HG02610 (cell line): ENCODE measurements around the gene TBCD.

Source experiments
- ATAC-seq: cut with Tn5 transposase; IDR thresholded peaks from one replicate; pipeline ENCODE4 v1.9.1; 2021; ENCODE audit warnings: mild to moderate bottlenecking, moderate library complexity; ENCODE audit not compliant: unreplicated experiment

TBCD gene

DNA sequence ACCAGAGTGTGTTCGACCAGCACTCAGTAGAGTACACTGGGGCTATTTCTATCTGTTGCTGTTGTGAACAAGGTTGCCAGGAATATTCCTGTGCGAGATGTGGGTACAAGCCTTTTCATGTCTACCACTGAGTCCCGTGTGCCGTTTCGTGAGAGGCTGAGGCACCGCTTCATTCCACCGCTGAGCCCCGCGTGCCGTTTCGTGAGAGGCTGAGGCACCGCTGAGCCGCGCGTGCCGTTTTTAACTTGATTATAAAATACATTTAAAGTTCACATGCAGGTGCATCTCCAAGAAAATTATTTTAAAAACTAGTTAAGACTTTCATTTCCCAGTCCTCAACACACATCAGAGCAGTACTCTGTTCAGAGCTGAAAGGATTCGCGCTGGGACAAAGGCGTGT is 166.6 kb downstream of the TBCD start:
- no peak for ATAC-seq

DNA sequence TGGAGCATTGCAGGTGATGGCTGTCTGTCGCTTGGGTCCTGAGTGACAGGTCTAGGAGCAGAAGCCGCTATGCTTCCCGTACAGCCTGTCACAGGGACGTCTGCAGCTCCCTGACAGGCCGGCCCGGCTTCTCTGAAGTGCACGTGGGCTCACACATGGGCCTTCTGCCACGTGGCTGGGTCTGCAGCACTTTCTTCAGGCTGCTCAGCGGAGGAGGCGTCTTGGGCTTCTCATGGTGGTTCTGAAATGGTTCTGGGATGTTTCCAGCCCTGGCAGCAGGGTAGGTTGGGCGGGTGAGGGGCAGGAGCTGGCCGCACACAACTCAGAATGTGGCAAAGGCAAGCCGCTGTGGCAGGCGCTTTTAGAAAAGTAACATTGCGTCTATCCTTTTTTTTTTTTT is 168.3 kb downstream of the TBCD start:
- ATAC-seq: no peak

DNA sequence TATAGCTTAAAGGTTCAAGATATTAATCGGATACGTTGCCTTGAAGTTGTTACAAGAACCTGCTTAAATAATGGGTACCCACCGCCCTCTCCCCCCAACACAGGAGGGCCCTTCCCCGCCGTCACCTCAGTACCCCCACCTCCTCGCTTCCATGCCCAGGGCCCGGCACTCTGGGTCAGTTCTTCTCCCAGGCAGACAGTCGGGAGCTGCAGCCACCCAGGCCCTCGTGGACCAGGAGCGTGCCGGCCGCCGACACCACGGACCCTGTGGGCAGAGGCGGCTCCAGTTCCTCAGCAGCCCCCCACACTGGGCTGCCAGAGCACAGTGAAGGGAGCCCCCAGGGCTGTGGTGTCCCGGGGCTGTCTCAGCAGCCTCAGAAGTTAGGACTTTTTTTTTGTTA is 168.8 kb downstream of the TBCD start:
- no peak for ATAC-seq

DNA sequence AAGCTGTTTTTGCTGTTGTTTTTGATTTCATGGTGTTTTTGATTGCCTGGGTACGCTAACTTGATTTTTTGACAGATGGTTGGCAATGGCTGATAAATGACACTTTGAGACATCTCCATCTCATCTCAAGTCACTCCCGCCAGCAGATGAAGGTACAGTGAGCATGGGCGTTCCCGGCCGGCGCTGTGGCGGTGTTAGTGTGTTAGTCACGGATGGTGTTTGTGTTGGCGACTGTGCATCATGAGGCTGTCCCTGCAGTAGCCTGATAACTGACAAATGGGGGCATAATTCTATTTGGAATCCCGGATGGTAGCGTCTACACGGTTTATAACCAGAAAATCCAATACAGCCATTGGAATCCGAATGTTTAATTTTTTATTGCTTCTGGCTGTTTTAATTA is 169.6 kb downstream of the TBCD start:
- ATAC-seq: no peak

DNA sequence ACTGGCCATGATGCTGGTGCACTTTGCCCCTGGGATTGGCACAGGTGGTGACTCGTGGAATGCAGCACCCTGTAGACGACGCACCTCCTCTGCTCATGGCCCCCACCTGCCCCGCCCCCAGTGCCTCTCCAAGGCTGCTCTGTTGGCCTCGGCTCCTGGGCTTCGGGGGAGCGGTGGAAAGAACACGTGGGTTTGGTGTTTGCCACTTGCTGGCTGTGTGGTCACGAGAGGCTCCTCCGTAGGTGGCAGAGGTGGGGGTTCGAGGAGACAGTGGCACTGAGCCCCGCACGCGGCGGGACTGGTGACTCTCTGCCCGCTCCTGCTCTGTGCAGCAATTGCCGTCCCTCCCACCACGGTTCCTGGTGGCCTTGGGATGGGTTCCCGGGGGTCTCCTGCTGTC is 170.8 kb downstream of the TBCD start:
- ATAC-seq: no peak

DNA sequence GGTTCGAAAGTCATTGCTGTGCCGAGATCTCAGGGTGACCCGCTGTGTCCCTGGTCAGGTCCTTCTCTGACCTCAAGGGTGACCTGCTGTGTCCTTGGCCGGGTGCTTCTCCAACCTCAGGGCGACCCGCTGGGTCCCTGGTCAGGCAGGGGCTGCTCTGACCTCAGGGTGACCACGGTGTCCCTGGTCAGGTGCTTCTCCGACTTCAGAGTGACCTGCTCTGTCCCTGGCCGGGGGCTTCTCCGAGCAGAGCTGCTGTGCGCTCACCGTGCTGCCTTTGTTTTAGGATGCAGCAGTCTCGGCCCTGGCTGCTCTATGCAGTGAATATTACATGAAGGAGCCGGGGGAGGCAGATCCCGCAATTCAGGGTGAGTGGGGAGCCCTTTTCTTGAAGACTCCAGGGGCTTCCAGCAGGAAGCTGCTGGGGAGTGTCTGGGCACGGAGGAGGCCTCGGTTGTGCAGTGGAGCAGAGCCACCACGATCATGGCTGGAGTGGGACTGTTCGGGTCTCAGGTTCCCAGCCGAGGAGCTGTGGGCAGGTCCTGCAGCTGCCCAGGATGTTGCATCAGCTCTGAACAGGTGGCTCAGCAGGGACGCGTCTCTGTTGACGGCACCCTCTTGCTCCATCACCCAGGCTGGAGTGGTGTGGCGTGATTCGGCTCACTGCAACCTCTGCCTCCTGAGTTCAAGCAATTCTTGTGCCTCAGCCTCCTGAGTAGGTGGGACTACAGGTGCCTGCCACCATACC is 171.7 kb downstream of the TBCD start:
- no peak for ATAC-seq

DNA sequence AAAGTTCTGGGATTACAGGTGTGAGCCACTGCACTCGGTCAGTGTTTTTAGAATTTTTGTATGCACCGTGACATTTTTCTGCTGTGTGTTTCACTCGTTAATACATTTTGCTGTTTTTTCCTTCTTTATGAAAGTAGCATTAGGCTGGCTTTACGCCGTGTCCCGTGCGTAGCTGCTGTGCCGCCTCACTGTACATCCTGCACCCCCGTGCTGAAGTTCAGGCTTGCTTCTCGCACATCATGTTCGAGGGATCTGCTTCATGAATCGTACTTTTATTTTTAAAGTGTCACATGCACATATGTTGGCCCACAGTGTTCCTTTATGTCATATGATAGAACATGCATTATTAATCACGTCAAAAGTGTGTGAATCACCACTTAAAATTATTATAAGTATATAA is 172.3 kb downstream of the TBCD start:
- no peak for ATAC-seq

DNA sequence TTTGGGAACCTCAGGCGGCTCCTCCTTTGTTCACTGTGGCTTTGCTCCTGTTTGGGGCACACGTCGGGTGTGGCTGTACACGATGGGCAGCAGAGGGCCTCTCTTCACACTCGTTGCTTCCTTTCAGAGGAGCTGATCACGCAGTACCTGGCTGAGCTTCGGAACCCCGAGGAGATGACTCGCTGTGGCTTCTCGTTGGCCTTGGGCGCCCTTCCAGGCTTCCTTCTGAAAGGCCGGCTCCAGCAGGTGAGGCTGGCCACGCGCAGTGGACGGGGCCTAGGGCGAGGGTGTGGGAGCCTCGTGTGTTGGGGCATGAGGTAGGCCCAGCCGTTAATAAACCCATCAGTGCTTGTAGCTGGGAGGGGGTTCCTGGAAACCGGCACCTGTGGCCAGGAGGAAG is 172.9 kb downstream of the TBCD start:
- no peak for ATAC-seq

DNA sequence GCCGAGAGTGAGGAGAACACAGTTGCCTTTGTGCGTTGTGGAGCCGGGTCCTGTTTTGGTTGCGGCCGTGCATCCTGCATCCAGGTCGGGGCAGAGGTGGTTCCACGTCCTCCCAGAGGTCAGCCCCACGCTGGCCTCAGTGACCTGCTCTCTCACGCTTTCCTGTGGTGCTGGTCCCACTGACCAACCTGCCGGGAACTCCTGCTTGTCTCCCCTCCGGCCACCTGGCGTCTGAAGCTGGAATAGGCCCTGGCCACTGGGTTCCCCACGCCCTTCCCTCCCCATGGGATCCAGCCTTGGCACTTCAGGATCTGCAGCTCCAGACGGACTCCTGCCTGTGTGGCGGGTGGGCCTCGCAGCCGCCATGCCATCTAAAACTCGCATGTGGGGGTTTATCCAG is 173.5 kb downstream of the TBCD start:
- ATAC-seq: no peak

DNA sequence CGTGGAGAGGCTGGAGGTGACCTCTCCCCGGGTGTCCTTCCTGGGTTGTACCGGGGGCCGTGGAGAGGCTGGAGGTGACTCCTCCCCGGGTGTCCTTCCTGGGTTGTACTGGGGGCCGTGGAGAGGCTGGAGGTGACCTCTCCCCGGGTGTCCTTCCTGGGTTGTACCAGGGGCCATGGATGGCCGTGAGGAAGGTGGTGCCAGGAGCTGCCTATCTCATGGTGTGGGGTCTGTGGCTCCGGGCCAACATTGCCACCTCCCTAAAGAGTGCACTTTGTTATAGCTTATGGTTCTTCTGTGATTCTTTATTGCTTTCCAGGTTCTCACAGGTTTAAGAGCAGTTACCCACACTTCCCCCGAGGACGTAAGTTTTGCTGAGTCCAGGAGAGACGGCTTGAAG is 174.2 kb downstream of the TBCD start:
- no peak for ATAC-seq

DNA sequence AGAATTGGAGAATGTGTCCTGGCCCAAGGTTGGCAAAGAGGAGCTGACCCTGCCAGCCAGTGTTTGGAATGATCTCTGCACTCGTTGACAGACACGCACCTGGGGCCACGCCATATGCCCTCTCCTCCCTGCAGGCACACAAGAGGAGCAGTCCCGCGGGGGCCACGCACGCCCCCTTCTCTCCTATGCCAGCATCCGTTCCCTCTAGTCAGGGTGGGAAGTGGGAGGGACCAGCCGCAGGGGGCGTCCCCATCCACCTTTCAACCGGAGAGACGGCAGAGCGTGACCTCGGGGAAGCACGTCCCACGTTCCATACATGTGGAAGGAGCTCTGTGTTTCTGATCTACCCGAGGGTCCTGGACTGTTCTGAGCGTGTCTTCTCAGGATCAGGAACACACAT is 174.9 kb downstream of the TBCD start:
- ATAC-seq: no peak

DNA sequence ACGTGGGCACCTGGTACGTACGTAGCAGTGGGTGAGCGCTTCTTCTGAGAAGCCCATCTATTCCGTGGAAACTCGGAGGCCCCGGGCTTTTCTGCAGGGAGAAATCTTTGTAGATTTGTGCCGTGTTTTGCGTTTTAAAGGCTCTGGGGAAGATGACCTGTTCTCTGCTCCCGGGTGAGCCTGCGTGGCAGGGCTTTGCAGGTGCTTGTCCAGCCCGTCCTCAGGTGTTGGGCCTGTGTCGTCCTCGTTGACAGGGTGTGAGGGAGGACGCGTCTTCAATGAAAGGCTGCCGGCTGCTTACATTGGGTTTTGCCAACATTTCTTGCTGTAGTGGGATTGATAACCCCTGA is 175.4 kb downstream of the TBCD start:
- ATAC-seq: no peak

DNA sequence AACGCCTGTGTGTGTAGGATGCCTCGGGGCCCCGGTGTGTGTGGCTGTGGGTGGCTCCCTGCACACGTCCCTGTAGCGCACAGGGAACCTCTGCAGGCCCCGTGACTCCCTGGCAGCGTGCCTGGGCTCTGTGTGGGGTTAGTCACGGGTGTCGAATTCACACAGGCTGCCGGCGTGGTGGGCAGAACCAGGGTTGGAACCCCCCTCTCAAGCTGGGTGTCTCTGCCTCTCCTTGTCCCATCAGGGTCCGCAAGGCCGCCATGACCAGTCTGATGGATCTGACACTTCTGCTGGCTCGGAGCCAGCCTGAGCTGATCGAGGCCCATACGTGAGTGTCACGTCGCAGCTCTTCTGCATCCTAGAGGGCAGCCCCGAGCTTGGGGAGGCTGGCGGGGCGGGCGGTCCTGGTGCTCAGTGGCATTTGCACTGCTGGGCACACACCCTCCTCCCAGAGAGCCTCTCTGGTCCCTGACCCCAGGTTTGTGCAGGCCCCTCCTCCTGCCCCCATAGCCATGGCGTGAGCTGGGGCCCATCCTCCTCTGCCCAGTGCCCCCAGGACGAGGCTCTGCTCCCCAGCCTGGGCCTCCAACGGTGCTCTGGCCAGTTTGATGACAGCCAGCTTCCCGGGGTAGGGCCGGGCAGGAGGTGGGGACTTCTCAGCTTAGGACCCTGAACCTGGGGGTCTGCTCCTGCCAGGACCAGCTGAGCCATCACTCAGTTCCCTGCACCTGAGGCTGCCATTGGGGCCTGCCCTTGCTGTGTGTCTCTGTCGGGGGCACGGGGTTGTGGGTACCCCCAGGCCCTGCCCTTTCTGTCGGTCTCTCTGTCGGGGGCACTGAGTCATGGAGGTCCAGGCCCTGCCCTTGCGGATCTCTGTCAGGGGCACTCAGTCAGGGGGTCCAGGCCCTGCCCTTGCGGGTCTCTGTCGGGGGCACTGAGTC is 176.1 kb downstream of the TBCD start:
- ATAC-seq: no peak

DNA sequence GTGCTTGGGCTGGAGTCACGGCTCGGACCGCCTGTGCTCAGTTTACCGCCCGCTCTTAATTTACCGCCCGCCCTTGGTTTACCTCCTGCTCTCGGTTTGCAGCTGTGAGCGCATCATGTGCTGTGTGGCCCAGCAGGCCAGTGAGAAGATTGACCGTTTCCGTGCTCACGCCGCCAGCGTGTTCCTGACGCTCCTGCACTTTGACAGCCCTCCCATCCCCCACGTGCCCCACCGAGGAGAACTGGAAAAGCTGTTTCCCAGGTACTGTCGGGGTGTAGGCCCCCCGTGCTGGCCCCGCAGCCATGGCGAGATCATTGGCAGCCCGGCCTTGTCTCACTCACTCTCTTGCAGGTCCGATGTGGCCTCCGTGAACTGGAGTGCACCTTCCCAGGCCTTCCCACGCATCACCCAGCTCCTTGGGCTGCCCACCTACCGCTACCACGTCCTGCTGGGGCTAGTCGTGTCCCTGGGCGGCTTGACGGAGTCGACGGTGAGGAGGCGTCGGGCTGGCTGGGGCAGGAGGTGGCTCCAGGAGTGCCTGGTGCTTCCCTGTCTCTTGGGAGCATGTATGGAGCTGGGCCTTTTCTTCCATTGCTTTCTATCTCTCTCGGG is 177.3 kb downstream of the TBCD start:
- ATAC-seq: no peak

DNA sequence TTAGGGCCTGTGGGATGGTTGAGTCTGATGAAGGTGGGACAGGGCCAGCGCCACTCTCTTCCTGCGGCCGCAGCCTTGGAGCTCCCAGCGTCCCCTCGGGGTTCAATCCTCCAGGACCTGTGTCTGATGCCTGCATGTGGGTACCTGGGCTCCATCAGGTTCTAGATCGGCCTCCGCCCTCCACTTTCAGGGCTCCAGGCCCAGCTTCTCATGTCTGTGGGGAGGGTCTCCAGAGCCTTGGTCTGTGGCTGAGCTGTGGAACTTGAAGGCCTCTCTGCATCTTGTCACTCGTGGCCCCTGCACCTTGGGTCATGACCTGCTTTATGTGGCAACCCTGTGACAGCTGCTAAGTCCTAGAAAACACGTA is 177.8 kb downstream of the TBCD start:
- ATAC-seq: no peak

DNA sequence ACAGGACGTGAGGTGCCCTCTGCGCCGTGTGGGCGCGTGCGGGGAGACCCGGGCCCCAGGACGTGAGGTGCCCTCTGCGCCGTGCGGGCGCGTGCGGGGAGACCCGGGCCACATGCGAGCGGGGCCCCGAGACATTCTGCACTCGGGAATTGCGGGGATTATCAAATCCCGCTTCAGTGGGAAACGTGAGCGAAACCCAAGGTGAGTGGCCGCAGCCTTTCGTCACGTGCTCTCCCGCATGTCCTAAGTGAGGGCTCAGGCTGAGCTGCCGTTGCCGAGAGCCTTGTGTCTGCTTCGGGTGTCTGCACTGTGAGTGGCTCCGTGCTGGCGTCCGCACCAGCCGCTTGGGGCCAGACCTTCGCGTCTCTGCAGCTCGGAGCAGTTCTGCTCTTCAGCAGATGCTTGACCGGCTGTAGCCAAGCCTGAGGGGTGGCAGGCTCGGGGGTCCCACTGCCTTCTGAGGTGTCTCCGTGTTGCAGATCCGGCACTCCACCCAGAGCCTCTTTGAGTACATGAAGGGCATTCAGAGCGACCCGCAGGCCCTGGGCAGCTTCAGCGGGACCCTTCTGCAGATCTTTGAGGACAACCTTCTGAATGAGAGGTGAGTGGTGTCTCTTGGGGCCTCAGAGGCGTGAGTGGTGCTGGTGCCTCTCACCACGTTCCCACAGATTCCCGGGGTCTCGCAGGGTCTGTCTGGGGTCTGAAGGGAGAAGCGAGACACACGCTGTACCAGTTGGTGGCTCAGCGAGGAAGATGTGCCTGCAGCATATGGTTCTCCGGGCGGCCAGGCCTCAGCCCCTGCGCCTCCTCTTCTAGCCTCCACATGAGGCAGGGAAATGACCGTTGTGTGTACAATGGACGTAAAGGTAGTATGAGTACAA is 178.4 kb downstream of the TBCD start:
- no peak for ATAC-seq

DNA sequence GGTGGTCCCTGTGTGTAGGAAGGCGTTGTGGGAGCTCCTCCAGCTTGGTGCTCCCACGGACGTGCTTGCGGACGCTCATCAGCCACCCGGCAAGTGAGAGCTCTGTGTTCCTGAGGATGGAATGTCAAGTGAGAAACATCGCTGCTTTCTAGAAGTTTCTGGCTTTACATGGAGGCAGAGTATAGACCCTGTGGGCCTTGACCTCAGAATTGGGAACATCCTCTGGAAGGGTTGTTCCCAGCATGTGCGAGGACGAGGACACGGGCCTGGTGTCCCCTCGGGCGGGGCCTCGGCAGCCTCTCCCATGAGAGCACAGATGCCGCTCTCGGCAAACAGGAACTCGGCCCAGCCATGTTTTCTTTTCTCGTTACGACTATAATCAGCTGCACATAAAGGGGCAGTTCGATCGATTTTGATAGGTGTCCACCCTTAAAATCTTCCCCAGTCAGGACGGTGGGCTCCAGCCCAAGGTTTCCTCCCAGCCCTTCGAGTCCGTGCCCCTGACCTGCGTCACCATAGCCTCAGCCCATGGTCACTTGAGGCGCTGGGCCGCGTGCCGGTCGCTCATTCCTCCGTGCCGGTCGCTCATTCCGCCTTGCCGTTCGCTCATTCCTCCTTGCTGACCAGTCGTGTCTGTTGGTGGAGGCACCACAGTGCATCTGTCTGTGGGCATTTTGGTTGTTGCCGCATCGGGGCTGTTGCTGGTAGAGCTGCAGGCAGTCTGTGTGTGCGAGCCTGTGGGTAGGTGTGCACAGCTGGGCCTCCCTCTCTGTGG is 179.2 kb downstream of the TBCD start:
- no peak for ATAC-seq

DNA sequence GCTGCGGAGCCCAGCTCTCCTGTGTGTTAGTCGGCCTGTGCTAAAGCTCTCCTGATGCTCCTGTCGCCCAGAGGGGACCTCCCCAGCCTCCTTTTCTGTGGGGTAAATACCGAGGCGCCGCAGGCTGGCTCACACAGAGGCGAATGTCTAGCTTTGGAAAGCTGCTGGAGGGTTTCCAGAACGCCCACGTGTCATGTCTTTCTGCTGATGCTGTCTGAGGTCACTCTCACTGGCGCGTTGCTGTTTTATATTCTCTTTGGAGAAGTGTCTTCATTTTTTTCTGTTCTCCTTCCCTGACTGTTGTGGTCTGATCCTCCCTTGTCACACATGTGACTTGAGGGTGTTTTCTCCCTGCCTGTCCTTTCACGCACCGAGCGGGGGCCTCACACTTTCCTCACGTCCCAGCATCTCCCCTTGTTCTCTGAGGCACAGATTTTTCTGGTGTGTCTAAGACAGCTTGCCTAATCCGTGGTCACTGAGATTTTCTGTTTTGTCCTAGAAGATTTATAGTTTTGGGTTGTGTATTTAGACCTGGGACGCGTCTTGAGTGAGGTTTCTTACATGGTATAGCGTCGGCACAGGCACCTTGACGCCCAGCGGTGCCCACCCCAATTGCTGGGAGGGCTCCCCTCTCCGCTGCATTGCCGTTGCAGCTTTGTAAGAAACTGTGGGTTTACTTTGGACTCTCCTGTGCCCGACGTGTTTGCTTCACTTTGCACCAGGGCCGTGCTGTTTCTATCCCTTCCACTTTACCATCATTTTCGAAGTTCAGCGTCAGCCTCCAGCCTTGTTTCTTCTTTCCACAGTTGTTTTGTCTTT is 180.0 kb downstream of the TBCD start:
- ATAC-seq: no peak

DNA sequence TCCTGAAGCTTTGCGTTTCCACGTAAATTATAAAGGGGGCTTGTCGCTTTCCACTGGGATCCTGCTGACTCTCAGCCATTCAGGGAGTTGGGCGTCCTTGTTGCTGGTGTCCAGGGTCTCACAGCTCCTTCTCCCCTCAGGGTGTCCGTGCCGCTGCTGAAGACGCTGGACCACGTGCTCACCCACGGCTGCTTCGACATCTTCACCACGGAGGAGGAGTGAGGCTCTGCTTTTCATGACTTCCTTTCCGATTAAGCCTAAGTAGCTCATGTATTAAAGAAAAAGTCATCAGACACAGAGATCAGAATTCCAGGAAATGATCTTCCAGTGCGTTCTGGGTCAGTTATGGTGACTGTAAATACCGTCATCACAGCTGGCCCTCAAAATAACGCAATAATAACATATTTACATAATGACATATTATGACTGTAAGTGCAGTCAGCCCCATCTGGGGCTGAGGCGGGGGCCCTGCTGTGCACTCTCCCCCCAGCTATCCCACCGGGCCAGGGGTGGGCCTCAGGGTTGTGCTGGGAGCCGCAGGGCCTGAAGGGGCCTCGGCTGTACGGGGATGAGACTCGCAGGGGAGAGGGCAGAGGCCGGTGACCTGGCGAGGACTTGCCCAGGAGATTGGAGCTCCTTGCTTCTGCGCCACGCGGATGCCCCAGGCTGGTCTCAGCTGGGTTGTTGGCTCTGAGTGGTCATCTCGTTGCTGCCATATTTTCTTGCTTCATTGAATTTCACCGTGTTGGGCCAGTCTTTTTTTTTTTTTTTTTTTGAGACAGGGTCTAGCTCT is 180.8 kb downstream of the TBCD start:
- ATAC-seq: no peak
